B cell (primary cell): ENCODE results near the gene PCMTD2. TPM values are rescaled to one million over a fixed set of nuclear protein-coding genes. Genes with fewer than 3 reads are reported as not detected.

Experiments used
- ATAC-seq: fragments of 200-7000 bp; cut with Tn5 transposase; one replicate; pipeline ENCODE4 v1.10.0; 2021; ENCODE audit warnings: low read depth, mild to moderate bottlenecking, moderate number of reproducible peaks, moderate library complexity
- CTCF ChIA-PET: fragments of 350-600 bp; sonication (Branson Sonifier 250); formaldehyde crosslinking; loops from one replicate; lab custom pipeline; 2021; ENCODE audit warnings: antibody characterized with exemption, inconsistent platforms; lab: Charles Lee
- POLR2A ChIA-PET: fragments of 350-600 bp; sonication (Branson Sonifier 250); formaldehyde crosslinking; loops from one replicate; lab custom pipeline; 2021; ENCODE audit warnings: antibody characterized with exemption; lab: Charles Lee
- DNase-seq: peaks from one replicate; pipeline ENCODE4 v3.0.0; 2013
- H2AFZ ChIP-seq: 2 replicates; pipeline ENCODE4 v1.6.1; 2012; ENCODE audit warnings: mild to moderate bottlenecking, low read depth, low read length; ENCODE audit not compliant: insufficient read depth, poor library complexity, severe bottlenecking
- H3K27ac ChIP-seq, 2 donors: 1 replicate in 1 of 2; 2 replicates in 1 of 2; pipeline ENCODE4 v1.5.1; 2012 to 2013; ENCODE audit warnings: low read length in 2 of 2, mild to moderate bottlenecking in 2 of 2, moderate library complexity in 1 of 2
- H3K27me3 ChIP-seq, 4 experiments: fragments of 200-600 bp in 1 of 4; sonication (generic) in 1 of 4; replicated peaks in 1 of 4; 1 replicate in 2 of 4; 2 replicates in 2 of 4; pipeline versions ENCODE4 v1.6.1 to v1.7.0; 2013 to 2016; ENCODE audit warnings: low read length in 3 of 4, mild to moderate bottlenecking in 2 of 4, mixed read lengths in 1 of 4, moderate library complexity in 1 of 4; ENCODE audit not compliant: insufficient read depth in 4 of 4, control insufficient read depth in 3 of 4; ENCODE audit errors: control extremely low read depth in 1 of 4
- H3K36me3 ChIP-seq, 2 experiments: replicated peaks in 1 of 2; 1 replicate in 1 of 2; 2 replicates in 1 of 2; pipeline versions ENCODE4 v1.6.1 to v1.7.1; 2013; ENCODE audit warnings: low read length in 1 of 2; ENCODE audit not compliant: insufficient read depth in 2 of 2, control insufficient read depth in 1 of 2; ENCODE audit errors: control extremely low read depth in 1 of 2, extremely low read depth in 1 of 2
- H3K4me1 ChIP-seq, 2 donors: fragments of 200-600 bp in 1 of 2; sonication (generic) in 1 of 2; 1 replicate in 1 of 2; 2 replicates in 1 of 2; pipeline versions ENCODE4 v1.5.1 to v1.6.1; 2013 to 2017; ENCODE audit warnings: low read length in 2 of 2; ENCODE audit not compliant: control insufficient read depth in 2 of 2, insufficient read depth in 2 of 2
- H3K4me2 ChIP-seq: replicated peaks from 2 replicates; pipeline ENCODE3; 2012; ENCODE audit warnings: mild to moderate bottlenecking, low read depth, low read length; ENCODE audit not compliant: poor library complexity, severe bottlenecking
- H3K4me3 ChIP-seq, 5 experiments: fragments of 200-600 bp in 1 of 5; sonication (generic) in 1 of 5; 1 replicate in 3 of 5; 2 replicates in 2 of 5; pipeline versions ENCODE4 v1.5.1 to v1.7.0; 2011 to 2016; ENCODE audit warnings: low read length in 4 of 5, mild to moderate bottlenecking in 4 of 5, low read depth in 2 of 5, control low read depth in 1 of 5, moderate library complexity in 1 of 5; ENCODE audit not compliant: insufficient read depth in 1 of 5; ENCODE audit errors: control extremely low read depth in 1 of 5, extremely low read depth in 1 of 5
- H3K79me2 ChIP-seq: fragments of 200-600 bp; sonication (generic); one replicate; pipeline ENCODE4 v1.6.0; 2016; ENCODE audit warnings: low read length; ENCODE audit not compliant: control insufficient read depth, insufficient read depth
- H3K9ac ChIP-seq: fragments of 200-600 bp; sonication (generic); 2 replicates; pipeline ENCODE4 v1.6.1; 2017; ENCODE audit warnings: mild to moderate bottlenecking, low read length, moderate library complexity
- H3K9me3 ChIP-seq, 3 donors: one replicate each; pipeline versions ENCODE4 v1.6.1 to v1.7.1; 2013; ENCODE audit warnings: low read length in 2 of 3; ENCODE audit not compliant: control insufficient read depth in 2 of 3, insufficient read depth in 1 of 3; ENCODE audit errors: control extremely low read depth in 1 of 3
- H4K20me1 ChIP-seq: 2 replicates; pipeline ENCODE4 v1.6.0; 2012; ENCODE audit warnings: mild to moderate bottlenecking, low read length; ENCODE audit not compliant: insufficient read depth, control insufficient read depth, poor library complexity, severe bottlenecking
- H3K27ac Mint-ChIP-seq: one replicate; pipeline ENCODE4 v1.8.0; 2021; ENCODE audit warnings: mixed read lengths
- H3K27me3 Mint-ChIP-seq: one replicate; pipeline ENCODE4 v1.8.0; 2021; ENCODE audit warnings: mixed read lengths
- H3K4me1 Mint-ChIP-seq: one replicate; pipeline ENCODE4 v1.8.0; 2021; ENCODE audit warnings: mixed read lengths
- H3K4me3 Mint-ChIP-seq: one replicate; pipeline ENCODE4 v1.8.0; 2021; ENCODE audit warnings: mixed read lengths
- H3K9me3 Mint-ChIP-seq: one replicate; pipeline ENCODE4 v1.8.0; 2022; ENCODE audit warnings: mixed read lengths; ENCODE audit not compliant: insufficient read depth
- CTCF ChIP-seq: fragments of 200-600 bp; IDR thresholded peaks from one replicate; pipeline ENCODE4 v1.8.0; 2022; ENCODE audit warnings: antibody characterized with exemption, mild to moderate bottlenecking
- EZH2 ChIP-seq: IDR thresholded peaks from 2 replicates; pipeline ENCODE4 v1.6.1; 2012; ENCODE audit warnings: borderline replicate concordance, low read depth, mild to moderate bottlenecking, moderate library complexity, low read length; ENCODE audit not compliant: insufficient read depth, poor library complexity, severe bottlenecking
- WGBS: methylation state at CpG from one replicate; pipeline ENCODE4 v1.1.5; 2013; ENCODE audit warnings: missing lambda C conversion rate; ENCODE audit not compliant: insufficient coverage; 5-methylcytosine and 5-hydroxymethylcytosine counted together
- intact Hi-C: fragments of 100-400 bp; cut with micrococcal nuclease; formaldehyde crosslinking; loops from one replicate; pipeline ENCODE4 v1.10.0; 2022
- polyA plus RNA-seq: library from polyadenylated mRNA; depleted of rRNA; stranded (reverse); fragments of >200 nt; gene quantifications from 2 replicates; pipeline ENCODE4 v1.2.3, GENCODE V29; 2012
- total RNA-seq, 2 donors: library from RNA; stranded (reverse); fragments of 120-200 nt in 1 of 2; gene quantifications; 1 replicate in 1 of 2; 2 replicates in 1 of 2; pipeline versions ENCODE4 v1.2.3 to v1.2.4, GENCODE V29; 2013 to 2022

Gene PCMTD2
- total and polyA plus RNA-seq, 2 donors (not counting 1 experiment from before 2014, with no cell fraction given), result 39.8 to 131 TPM

DNA sequence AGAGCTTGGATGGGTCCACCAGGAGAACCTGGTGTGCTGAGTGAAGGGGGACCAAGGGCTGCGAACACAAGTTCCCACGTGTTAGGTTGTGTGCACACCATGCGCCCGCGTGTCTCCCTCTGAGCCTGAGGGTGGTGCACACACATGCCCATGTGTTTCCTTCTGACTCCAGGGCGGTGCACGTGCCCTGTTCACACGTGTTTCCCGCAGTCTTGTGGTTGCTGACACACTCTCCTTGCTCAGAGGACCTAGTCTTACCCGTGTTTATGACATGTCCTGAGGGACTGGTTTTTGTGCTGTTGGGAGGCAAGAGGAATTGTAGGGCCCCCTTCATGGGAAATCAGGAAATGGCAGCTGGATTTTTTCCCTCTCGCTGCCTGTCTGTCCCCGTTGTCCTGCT is 36.3 kb upstream of the PCMTD2 start:
- ATAC-seq (no peak), DNase-seq (no peak)
- TF ChIP-seq EZH2 (no peak), CTCF (no peak)
- Histone ChIP-seq H3K9ac (no peak overlapping the region), H3K9me3 (no peaks in the 10 kb centered on the region), H3K36me3 (no peaks in the 10 kb centered on the region), H3K4me3 (no peak overlapping the region), H3K4me2 (no peak overlapping the region), H3K4me1 (no peaks in the 10 kb centered on the region), H4K20me1 (no peaks in the 10 kb centered on the region), H3K79me2 (no peaks in the 10 kb centered on the region), H3K27ac (no peak overlapping the region), H3K27me3 (no peaks in the 10 kb centered on the region), H2AFZ (no peak overlapping the region)
- CTCF ChIA-PET, result no interaction called here
- Mint-ChIP-seq H3K27ac (no peak overlapping the region), H3K9me3 (no peaks in the 10 kb centered on the region), H3K4me1 (no peaks in the 10 kb centered on the region), H3K27me3 (peaks cover 16% of the 10 kb centered on the region), H3K4me3 (no peak overlapping the region)
- WGBS, result 86% methylated on average over 11 of the region's 12 CpGs
- intact Hi-C loops, result no loop called here
- POLR2A ChIA-PET, result no interaction called here

DNA sequence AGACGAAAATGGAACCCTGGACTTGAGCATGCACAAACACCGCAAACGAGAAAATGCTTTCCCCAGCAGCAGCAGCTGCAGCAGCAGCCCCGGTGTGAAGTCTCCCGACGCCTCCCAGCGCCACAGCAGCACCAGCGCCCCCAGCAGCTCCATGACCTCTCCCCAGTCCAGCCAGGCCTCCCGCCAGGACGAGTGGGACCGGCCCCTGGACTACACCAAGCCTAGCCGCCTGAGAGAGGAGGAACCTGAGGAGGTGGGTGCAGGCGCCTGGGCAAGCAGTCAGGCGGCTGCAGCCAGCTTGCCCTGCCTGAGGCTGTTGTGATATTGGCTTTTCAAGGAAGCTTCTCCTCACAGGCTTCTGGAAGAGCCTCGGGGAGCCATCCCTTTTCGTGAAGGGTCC is 35.8 kb upstream of the PCMTD2 start:
- ChIA-PET POLR2A (no interaction called here), CTCF (no interaction called here)
- peaks cover 19% of the 10 kb centered on the region for H3K27me3 Mint-ChIP-seq
- H3K9me3 ChIP-seq, result no peaks in the 10 kb centered on the region
- no peak overlapping the region for H3K4me3 ChIP-seq
- TF ChIP-seq EZH2 (no peak), CTCF (no peak)
- DNase-seq (no peak), ATAC-seq (no peak)
- WGBS, result 91% methylated on average over 12 of the region's 16 CpGs
- no peak overlapping the region for H2AFZ ChIP-seq
- H3K36me3 ChIP-seq, result no peaks in the 10 kb centered on the region
- H3K9ac ChIP-seq, result no peak overlapping the region
- H3K27ac ChIP-seq, result no peak overlapping the region
- no peaks in the 10 kb centered on the region for H4K20me1 ChIP-seq
- no peak overlapping the region for H3K4me3 Mint-ChIP-seq
- no peak overlapping the region for H3K4me2 ChIP-seq
- no peaks in the 10 kb centered on the region for H3K79me2 ChIP-seq
- H3K9me3 Mint-ChIP-seq, result no peaks in the 10 kb centered on the region
- H3K4me1 Mint-ChIP-seq, result no peaks in the 10 kb centered on the region
- no peaks in the 10 kb centered on the region for H3K27me3 ChIP-seq
- intact Hi-C loops, result no loop called here
- no peak overlapping the region for H3K27ac Mint-ChIP-seq
- H3K4me1 ChIP-seq, result no peaks in the 10 kb centered on the region
